Natural killer cell (primary cell): ENCODE results near the gene TEX22. TPM values are rescaled to one million over a fixed set of nuclear protein-coding genes. Genes with fewer than 3 reads are reported as not detected.

Experiments used
- ATAC-seq, 3 donors: fragments of 150-1000 bp in 2 of 3; fragments of 200-7000 bp in 1 of 3; cut with Tn5 transposase; 1 replicate in 1 of 3; 2 replicates in 2 of 3; pipeline ENCODE4 v1.10.0; 2021; ENCODE audit warnings: mild to moderate bottlenecking in 2 of 3, moderate library complexity in 2 of 3
- DNase-seq, 2 donors: peaks; one replicate each; pipeline versions ENCODE4 v3.0.0 to v3.0.0-alpha.2; 2013 to 2021; ENCODE audit warnings: mixed read lengths in 1 of 2
- H3K27ac ChIP-seq: one replicate; pipeline ENCODE4 v1.5.1; 2013; ENCODE audit warnings: mild to moderate bottlenecking, low read length
- H3K27me3 ChIP-seq: one replicate; pipeline ENCODE4 v1.6.1; 2013; ENCODE audit warnings: low read length; ENCODE audit not compliant: control insufficient read depth, insufficient read depth
- H3K36me3 ChIP-seq: one replicate; pipeline ENCODE4 v1.6.1; 2013; ENCODE audit warnings: low read length; ENCODE audit not compliant: control insufficient read depth, insufficient read depth
- H3K4me1 ChIP-seq: one replicate; pipeline ENCODE4 v1.6.1; 2013; ENCODE audit warnings: low read length; ENCODE audit not compliant: control insufficient read depth, insufficient read depth
- H3K4me3 ChIP-seq: one replicate; pipeline ENCODE4 v1.5.1; 2013; ENCODE audit warnings: low read length
- H3K9me3 ChIP-seq: one replicate; pipeline ENCODE4 v1.6.1; 2013; ENCODE audit warnings: low read length; ENCODE audit not compliant: control insufficient read depth, insufficient read depth
- H3K27ac Mint-ChIP-seq, 2 donors: one replicate each; pipeline ENCODE4 v1.8.0; 2022; ENCODE audit warnings: mild to moderate bottlenecking in 2 of 2, mixed read lengths in 2 of 2, moderate library complexity in 1 of 2
- H3K27me3 Mint-ChIP-seq, 2 donors: one replicate each; pipeline ENCODE4 v1.8.0; 2022; ENCODE audit warnings: low read depth in 2 of 2, mixed read lengths in 2 of 2
- H3K36me3 Mint-ChIP-seq: one replicate; pipeline ENCODE4 v1.8.0; 2022; ENCODE audit warnings: mixed read lengths
- H3K4me1 Mint-ChIP-seq, 2 donors: one replicate each; pipeline ENCODE4 v1.8.0; 2022; ENCODE audit warnings: mixed read lengths in 2 of 2
- H3K4me3 Mint-ChIP-seq: one replicate; pipeline ENCODE4 v1.8.0; 2022; ENCODE audit warnings: mild to moderate bottlenecking, moderate library complexity, mixed read lengths
- H3K9me3 Mint-ChIP-seq, 2 donors: one replicate each; pipeline ENCODE4 v1.8.0; 2022; ENCODE audit warnings: mixed read lengths in 2 of 2
- CTCF ChIP-seq: fragments of 200-600 bp; IDR thresholded peaks from one replicate; pipeline ENCODE4 v1.8.0; 2022; ENCODE audit warnings: antibody characterized with exemption
- WGBS: methylation state at CpG from one replicate; pipeline ENCODE4 v1.1.7; 2013; ENCODE audit warnings: missing lambda C conversion rate; ENCODE audit not compliant: insufficient coverage; 5-methylcytosine and 5-hydroxymethylcytosine counted together
- intact Hi-C: fragments of 100-400 bp; cut with micrococcal nuclease; formaldehyde crosslinking; loops from one replicate; pipeline ENCODE4 v1.14.2; 2022
- total RNA-seq, 4 donors: library from RNA; stranded (reverse); fragments of 120-200 nt in 1 of 4; gene quantifications; one replicate each; pipeline versions ENCODE4 v1.2.3 to v1.2.4, GENCODE V29; 2013 to 2022

The TEX22 gene
- total RNA-seq, 3 donors from 2014 or later (not counting 1 experiment from before 2014, with no cell fraction given) = 0.23 to 1.9 (median 1.8) TPM

GRCh38 chr14:105424861-105425260 lies 26.5 kb downstream of the TEX22 start:
- DNase-seq = no peak
- Histone ChIP-seq H3K4me3 (no peak overlapping the region), H3K36me3 (no peaks in the 10 kb centered on the region), H3K4me1 (peaks cover 28% of the 10 kb centered on the region), H3K9me3 (no peaks in the 10 kb centered on the region), H3K27me3 (no peaks in the 10 kb centered on the region), H3K27ac (no peak overlapping the region)
- intact Hi-C loops = no loop called here
- no peak for TF ChIP-seq CTCF
- no peak for ATAC-seq
- Mint-ChIP-seq H3K27ac (no peak overlapping the region), H3K9me3 (no peaks in the 10 kb centered on the region), H3K36me3 (no peaks in the 10 kb centered on the region), H3K27me3 (no peaks in the 10 kb centered on the region), H3K4me3 (no peak overlapping the region), H3K4me1 (peaks cover 47 to 49% of the 10 kb centered on the region in 2 donors)
- 90% methylated on average over 12 of the region's 12 CpGs for WGBS

GRCh38 chr14:105425823-105426247 lies 27.5 kb downstream of the TEX22 start:
- Mint-ChIP-seq H3K4me1 (peaks cover 45 to 46% of the 10 kb centered on the region in 2 donors), H3K27me3 (no peaks in the 10 kb centered on the region), H3K27ac (no peak overlapping the region)

GRCh38 chr14:105426416-105427130 lies 28.2 kb downstream of the TEX22 start:
- WGBS = 97% methylated on average over 21 of the region's 21 CpGs
- no peaks in the 10 kb centered on the region for H3K36me3 Mint-ChIP-seq
- H3K4me1 Mint-ChIP-seq = peaks cover 38% of the 10 kb centered on the region in 2 donors
- H3K4me3 Mint-ChIP-seq = no peak overlapping the region
- ATAC-seq = no peak
- no peaks in the 10 kb centered on the region for H3K36me3 ChIP-seq
- no peak overlapping the region for H3K4me3 ChIP-seq
- H3K9me3 ChIP-seq = no peaks in the 10 kb centered on the region
- H3K27me3 ChIP-seq = no peaks in the 10 kb centered on the region
- H3K4me1 ChIP-seq = peaks cover 14% of the 10 kb centered on the region
- H3K27ac ChIP-seq = no peak overlapping the region
- intact Hi-C loops = no loop called here
- no peaks in the 10 kb centered on the region for H3K9me3 Mint-ChIP-seq
- H3K27me3 Mint-ChIP-seq = no peaks in the 10 kb centered on the region
- TF ChIP-seq CTCF = no peak
- DNase-seq = no peak
- peak overlapping the region in 1 of 2 donors; percentile 67 for H3K27ac Mint-ChIP-seq

More at GRCh38 chr14:105425823-105426247, 27.5 kb downstream of the TEX22 start:
- Histone ChIP-seq H3K4me3 (no peak overlapping the region), H3K4me1 (peaks cover 21% of the 10 kb centered on the region), H3K9me3 (no peaks in the 10 kb centered on the region), H3K36me3 (no peaks in the 10 kb centered on the region), H3K27ac (no peak overlapping the region), H3K27me3 (no peaks in the 10 kb centered on the region)
- WGBS = 95% methylated on average over 23 of the region's 23 CpGs
- no peak overlapping the region for H3K4me3 Mint-ChIP-seq
- no peak for ATAC-seq
- intact Hi-C loops = no loop called here
- no peak for TF ChIP-seq CTCF
- DNase-seq = no peak
- H3K9me3 Mint-ChIP-seq = no peaks in the 10 kb centered on the region
- H3K36me3 Mint-ChIP-seq = no peaks in the 10 kb centered on the region

- ATAC-seq (no peak), DNase-seq (no peak)
- Mint-ChIP-seq H3K4me1 (peaks cover 30% of the 10 kb centered on the region in 2 donors), H3K36me3 (no peaks in the 10 kb centered on the region), H3K27me3 (no peaks in the 10 kb centered on the region), H3K9me3 (no peaks in the 10 kb centered on the region), H3K27ac (peak overlapping the region in 1 of 2 donors; percentile 67), H3K4me3 (no peak overlapping the region)
- H3K9me3 ChIP-seq = no peaks in the 10 kb centered on the region
- H3K27ac ChIP-seq = no peak overlapping the region
- peaks cover 6% of the 10 kb centered on the region for H3K4me1 ChIP-seq
- no peak overlapping the region for H3K4me3 ChIP-seq
- intact Hi-C loops = no loop called here
- no peaks in the 10 kb centered on the region for H3K36me3 ChIP-seq
- WGBS = 97% methylated on average over 10 of the region's 10 CpGs
- TF ChIP-seq CTCF = no peak
- H3K27me3 ChIP-seq = no peaks in the 10 kb centered on the region
Observed at GRCh38 chr14:105427412-105427811, 29.1 kb downstream of the TEX22 start.
